Muscle of leg (tissue), 11 donors: ENCODE measurements around the gene TMEM222. TPM values are rescaled to one million over a fixed set of nuclear protein-coding genes. Genes with fewer than 3 reads are reported as not detected.

Source experiments
- DNase-seq: peaks from one replicate; pipeline ENCODE4 v3.0.0; 2013
- H3K27ac ChIP-seq: one replicate; pipeline ENCODE4 v1.5.1; 2013; ENCODE audit warnings: mild to moderate bottlenecking, low read length, control low read depth
- H3K27me3 ChIP-seq: one replicate; pipeline ENCODE4 v1.6.1; 2013; ENCODE audit warnings: low read length; ENCODE audit not compliant: control insufficient read depth, insufficient read depth
- H3K36me3 ChIP-seq: one replicate; pipeline ENCODE4 v1.6.1; 2013; ENCODE audit warnings: low read length; ENCODE audit not compliant: control insufficient read depth, insufficient read depth
- H3K4me1 ChIP-seq: one replicate; pipeline ENCODE4 v1.6.1; 2013; ENCODE audit warnings: low read length; ENCODE audit not compliant: control insufficient read depth, insufficient read depth
- H3K4me3 ChIP-seq: one replicate; pipeline ENCODE4 v1.5.1; 2013; ENCODE audit warnings: low read length, control low read depth
- H3K9me3 ChIP-seq: replicated peaks from 2 replicates; pipeline ENCODE4 v1.6.1; 2013; ENCODE audit warnings: low read depth, low read length; ENCODE audit not compliant: control insufficient read depth
- WGBS: methylation state at CpG from one replicate; pipeline ENCODE4 v1.1.5; 2013; ENCODE audit warnings: missing lambda C conversion rate; ENCODE audit not compliant: insufficient coverage; 5-methylcytosine and 5-hydroxymethylcytosine counted together
- polyA plus RNA-seq, 8 donors: library from polyadenylated mRNA; unstranded; fragments of 120-200 nt; gene quantifications; one replicate each; pipeline versions ENCODE4 v1.2.1 to v1.2.3, GENCODE V29; 2013; ENCODE audit warnings: inconsistent platforms in 1 of 8, low replicate concordance in 1 of 8; ENCODE audit not compliant: insufficient read length in 8 of 8, insufficient read depth in 1 of 8
- total RNA-seq: library from RNA; stranded (reverse); fragments of 120-200 nt; gene quantifications from one replicate; pipeline ENCODE4 v1.2.4, GENCODE V29; 2013

The TMEM222 gene
- total and polyA plus RNA-seq, 9 donors: 22.4 to 28.3 (median 25.9) TPM

DNA sequence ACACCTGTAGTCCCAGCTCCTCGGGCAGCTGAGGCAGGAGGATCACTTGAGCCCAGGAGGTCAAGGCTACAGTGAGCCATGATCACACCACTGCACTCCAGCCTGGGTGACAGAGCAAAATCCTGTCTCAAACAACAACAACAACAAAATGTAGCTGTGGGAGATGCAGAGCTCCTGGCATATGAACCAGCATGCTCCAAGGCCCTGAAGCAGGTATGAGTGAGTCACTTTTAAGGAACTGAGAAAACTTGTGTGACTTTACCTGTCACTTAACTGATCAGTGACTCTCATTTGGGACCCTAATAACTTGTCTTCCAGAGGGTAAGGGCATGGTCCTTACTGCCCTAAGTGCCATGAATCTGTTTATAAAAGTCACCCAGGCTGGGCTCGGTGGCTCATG, 19.4 kb upstream of the TMEM222 start:
- no peak overlapping the region for H3K4me3 ChIP-seq
- peaks cover 62% of the 10 kb centered on the region for H3K36me3 ChIP-seq
- no peaks in the 10 kb centered on the region for H3K9me3 ChIP-seq
- peaks cover 54% of the 10 kb centered on the region for H3K4me1 ChIP-seq
- no peak overlapping the region for H3K27ac ChIP-seq
- DNase-seq: no peak
- H3K27me3 ChIP-seq: no peaks in the 10 kb centered on the region
- WGBS: 100% methylated on average over 2 of the region's 2 CpGs

DNA sequence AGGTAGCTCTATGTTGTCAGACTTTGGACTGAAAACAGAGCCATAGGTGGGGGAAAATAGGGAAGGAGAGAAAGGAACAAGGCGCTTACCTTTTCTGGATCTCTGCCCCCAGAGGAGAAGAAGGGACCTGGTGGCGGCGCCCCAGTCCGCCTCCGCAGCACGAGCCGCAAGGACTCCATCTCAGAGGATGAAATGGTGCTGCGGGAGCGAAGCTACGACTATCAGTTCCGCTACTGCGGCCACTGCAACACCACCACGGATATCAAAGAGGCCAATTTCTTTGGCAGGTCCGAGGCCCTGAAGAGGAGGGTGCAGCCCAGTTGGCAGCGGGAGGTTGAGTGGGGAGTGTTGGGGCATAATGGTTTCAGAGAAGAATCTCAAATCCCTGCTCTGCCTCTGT, 18.5 kb upstream of the TMEM222 start:
- Histone ChIP-seq H3K4me1 (peaks cover 52% of the 10 kb centered on the region), H3K27ac (no peak overlapping the region), H3K36me3 (peaks cover 53% of the 10 kb centered on the region), H3K27me3 (no peaks in the 10 kb centered on the region), H3K9me3 (no peaks in the 10 kb centered on the region), H3K4me3 (no peak overlapping the region)
- 87% methylated on average over 14 of the region's 15 CpGs for WGBS
- DNase-seq: no peak

- Histone ChIP-seq H3K27ac (no peak overlapping the region), H3K36me3 (peaks cover 51% of the 10 kb centered on the region), H3K4me1 (peaks cover 27% of the 10 kb centered on the region), H3K27me3 (no peaks in the 10 kb centered on the region), H3K9me3 (no peaks in the 10 kb centered on the region), H3K4me3 (no peak overlapping the region)
- 87% methylated on average over 8 of the region's 11 CpGs for WGBS
- no peak for DNase-seq
These were observed 15.9 kb upstream of the TMEM222 start for GRCh38 chr1:27306071-27306470.

DNA sequence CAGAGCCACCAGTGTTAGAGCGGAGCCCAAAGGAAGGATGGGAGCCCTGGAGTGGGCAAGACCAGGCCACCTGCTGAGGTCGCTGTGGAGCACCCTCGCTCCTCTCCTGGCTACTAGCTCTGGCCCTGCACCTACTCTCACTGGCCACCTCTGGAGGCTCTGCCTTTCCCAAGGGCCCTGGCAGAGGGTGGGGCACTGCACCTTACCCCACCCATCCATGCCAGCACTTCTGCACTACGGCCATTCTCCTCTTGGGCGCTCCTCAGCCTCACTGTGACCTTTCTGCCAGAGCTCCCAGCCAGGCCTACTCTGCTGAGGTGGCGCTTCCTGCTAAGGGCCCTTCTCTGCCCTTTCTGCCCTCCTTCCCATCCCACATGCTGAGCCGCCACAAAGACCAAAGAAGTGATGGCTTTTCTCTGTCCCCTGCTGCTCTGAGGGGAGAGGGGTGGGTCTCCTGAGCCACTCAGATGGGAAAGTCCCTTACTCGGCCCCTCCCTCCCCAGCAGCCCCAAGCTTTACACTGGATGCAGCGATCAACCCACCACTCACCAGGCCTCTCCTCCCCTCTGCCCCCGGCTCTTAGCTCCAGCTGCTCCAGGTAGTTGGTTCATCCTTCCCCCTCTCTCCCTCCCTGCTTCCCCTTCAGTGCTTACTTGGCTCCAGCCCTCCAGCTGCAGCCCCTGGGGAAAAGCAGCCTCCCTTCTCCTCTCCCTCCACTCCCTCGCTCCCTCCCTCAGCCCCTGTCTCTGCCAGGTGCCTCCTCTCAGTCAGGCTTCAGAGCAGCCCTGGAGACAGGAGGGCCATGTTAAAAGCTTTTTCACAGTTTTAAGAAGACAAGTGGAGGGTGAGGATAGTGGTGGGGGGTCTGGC, 14.8 kb upstream of the TMEM222 start:
- H3K27ac ChIP-seq: peak overlapping the region; percentile 76
- H3K4me1 ChIP-seq: peaks cover 19% of the 10 kb centered on the region
- no peaks in the 10 kb centered on the region for H3K9me3 ChIP-seq
- DNase-seq: peak; percentile 70
- peaks cover 41% of the 10 kb centered on the region for H3K36me3 ChIP-seq
- WGBS: 56% methylated on average over 8 of the region's 11 CpGs
- H3K4me3 ChIP-seq: no peak overlapping the region
- H3K27me3 ChIP-seq: no peaks in the 10 kb centered on the region

GRCh38 chr1:27307874-27308598, 13.9 kb upstream of the TMEM222 start:
- Histone ChIP-seq H3K27ac (peak overlapping the region; percentile 76), H3K9me3 (no peaks in the 10 kb centered on the region), H3K27me3 (no peaks in the 10 kb centered on the region), H3K4me1 (peaks cover 19% of the 10 kb centered on the region), H3K36me3 (peaks cover 33% of the 10 kb centered on the region), H3K4me3 (no peak overlapping the region)
- no CpG with 5 or more reads among the region's 6 CpGs for WGBS
- DNase-seq: peak; percentile 23

- H3K27ac ChIP-seq: no peak overlapping the region
- H3K4me1 ChIP-seq: peaks cover 7% of the 10 kb centered on the region
- WGBS: 53% methylated on average over 2 of the region's 3 CpGs
- no peak overlapping the region for H3K4me3 ChIP-seq
- no peak for DNase-seq
- H3K36me3 ChIP-seq: no peaks in the 10 kb centered on the region
- H3K27me3 ChIP-seq: no peaks in the 10 kb centered on the region
- H3K9me3 ChIP-seq: no peaks in the 10 kb centered on the region
These were observed 7.8 kb upstream of the TMEM222 start for GRCh38 chr1:27314169-27314568.

- peaks cover 7% of the 10 kb centered on the region for H3K4me1 ChIP-seq
- 20% methylated on average over 1 of the region's 2 CpGs for WGBS
- H3K4me3 ChIP-seq: no peak overlapping the region
- H3K9me3 ChIP-seq: no peaks in the 10 kb centered on the region
- no peaks in the 10 kb centered on the region for H3K36me3 ChIP-seq
- no peaks in the 10 kb centered on the region for H3K27me3 ChIP-seq
- no peak overlapping the region for H3K27ac ChIP-seq
- DNase-seq: no peak
These were observed 7.2 kb upstream of the TMEM222 start for GRCh38 chr1:27314737-27315136.

DNA sequence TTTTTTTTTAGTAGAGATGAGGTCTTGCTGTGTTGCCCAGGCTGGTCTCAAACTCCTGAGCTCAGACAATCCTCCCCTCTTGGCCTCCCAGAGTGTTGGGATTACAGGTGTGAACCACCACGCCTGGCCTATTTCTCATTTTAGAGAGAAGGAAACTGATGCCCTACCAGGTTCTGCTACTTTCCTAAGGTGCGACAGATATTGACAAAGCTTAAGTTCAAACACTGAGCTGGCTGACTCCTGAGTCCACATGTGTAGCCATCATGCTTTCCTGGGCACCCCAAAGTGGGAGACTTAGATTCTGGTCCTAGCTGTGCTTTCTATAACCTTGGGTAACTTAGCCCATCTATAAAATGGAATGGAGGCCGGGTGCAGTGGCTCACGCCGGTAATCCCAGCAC, 5.1 kb upstream of the TMEM222 start:
- Histone ChIP-seq H3K4me1 (peaks cover 7% of the 10 kb centered on the region), H3K9me3 (no peaks in the 10 kb centered on the region), H3K27ac (no peak overlapping the region), H3K36me3 (no peaks in the 10 kb centered on the region), H3K4me3 (no peak overlapping the region), H3K27me3 (no peaks in the 10 kb centered on the region)
- no peak for DNase-seq
- 91% methylated on average over 5 of the region's 5 CpGs for WGBS

DNA sequence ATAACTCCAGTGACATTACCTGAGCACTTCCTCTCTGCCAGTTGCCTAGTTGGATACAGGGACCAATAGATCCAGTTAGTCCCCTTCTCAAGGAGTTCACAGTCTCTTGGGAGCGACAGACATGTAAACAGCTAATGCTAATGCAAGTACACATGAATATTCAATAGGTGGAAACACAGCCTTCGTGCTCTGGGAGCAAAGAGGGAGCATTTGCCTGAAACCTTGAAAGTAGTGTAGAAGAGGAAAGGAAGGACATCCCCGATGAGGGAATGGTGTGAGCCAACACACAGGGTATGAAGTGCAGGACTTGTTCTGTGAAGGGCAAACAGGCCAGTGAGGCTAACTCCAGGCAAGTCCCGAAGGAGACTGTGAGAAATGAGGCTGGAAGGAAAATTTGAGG, 3.8 kb upstream of the TMEM222 start:
- no peak overlapping the region for H3K27ac ChIP-seq
- H3K4me3 ChIP-seq: no peak overlapping the region
- H3K27me3 ChIP-seq: no peaks in the 10 kb centered on the region
- no peaks in the 10 kb centered on the region for H3K9me3 ChIP-seq
- no peaks in the 10 kb centered on the region for H3K36me3 ChIP-seq
- 28% methylated on average over 3 of the region's 4 CpGs for WGBS
- DNase-seq: no peak
- peaks cover 13% of the 10 kb centered on the region for H3K4me1 ChIP-seq

- WGBS: no CpG with 5 or more reads among the region's 1 CpG
These were observed 3.4 kb upstream of the TMEM222 start for GRCh38 chr1:27318596-27318995.

More at GRCh38 chr1:27318596-27318995, 3.4 kb upstream of the TMEM222 start:
- Histone ChIP-seq H3K27me3 (no peaks in the 10 kb centered on the region), H3K9me3 (no peaks in the 10 kb centered on the region), H3K27ac (no peak overlapping the region), H3K4me3 (no peak overlapping the region), H3K4me1 (peaks cover 17% of the 10 kb centered on the region), H3K36me3 (no peaks in the 10 kb centered on the region)
- peak; percentile 23 for DNase-seq
